ENCODE measurements around the gene TPPP3.
"Not testable (repeated sequence)": the region's sequence is repeated elsewhere in the genome, so short reads cannot be mapped to it uniquely, and the experiment has no call there.

TPPP3 gene

DNA sequence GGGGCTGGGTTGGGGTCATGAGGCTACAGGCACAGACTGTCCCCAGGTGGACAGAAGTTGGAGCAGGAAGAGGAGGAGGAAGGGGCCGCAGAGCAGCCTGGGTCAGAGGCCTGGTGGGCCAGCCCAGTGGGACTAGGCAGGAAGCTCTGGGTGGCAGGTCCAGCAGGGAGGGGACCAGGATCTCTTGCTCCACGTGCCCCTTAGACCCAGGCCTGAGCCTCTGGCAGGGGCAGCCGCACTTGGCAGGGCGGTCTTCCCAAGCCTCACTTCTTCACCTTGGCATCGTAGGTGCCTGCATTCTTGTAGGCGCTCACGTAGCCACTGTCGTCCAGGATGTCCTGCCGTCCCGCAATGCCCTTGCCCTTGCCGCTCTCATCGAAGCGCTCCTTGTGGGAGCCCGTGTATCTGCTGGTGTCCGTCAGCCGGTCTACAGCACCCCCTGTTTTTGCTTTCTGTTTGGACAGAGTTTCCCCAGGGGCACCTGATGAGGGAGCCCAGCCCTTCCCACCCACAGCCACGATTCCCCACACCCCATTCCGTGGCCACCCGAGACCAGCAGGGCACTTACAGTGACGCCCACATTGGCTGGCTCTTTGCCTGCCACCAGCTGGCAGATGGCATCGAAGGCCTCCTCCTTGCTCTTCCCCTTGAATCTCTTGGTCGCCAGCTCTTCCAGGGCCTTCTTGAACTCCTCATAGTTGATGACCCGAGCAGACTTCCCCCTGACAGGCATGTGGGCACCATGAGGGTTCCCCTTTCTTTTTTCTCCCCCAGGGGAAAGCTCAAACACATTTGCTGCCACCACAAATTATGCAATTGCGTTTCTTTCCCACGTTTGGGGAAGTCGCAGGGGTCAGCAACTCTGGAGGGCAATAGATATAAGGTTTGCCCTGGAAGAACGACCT is 3.1 kb downstream of the TPPP3 start:
- no peak for DNase-seq

DNA sequence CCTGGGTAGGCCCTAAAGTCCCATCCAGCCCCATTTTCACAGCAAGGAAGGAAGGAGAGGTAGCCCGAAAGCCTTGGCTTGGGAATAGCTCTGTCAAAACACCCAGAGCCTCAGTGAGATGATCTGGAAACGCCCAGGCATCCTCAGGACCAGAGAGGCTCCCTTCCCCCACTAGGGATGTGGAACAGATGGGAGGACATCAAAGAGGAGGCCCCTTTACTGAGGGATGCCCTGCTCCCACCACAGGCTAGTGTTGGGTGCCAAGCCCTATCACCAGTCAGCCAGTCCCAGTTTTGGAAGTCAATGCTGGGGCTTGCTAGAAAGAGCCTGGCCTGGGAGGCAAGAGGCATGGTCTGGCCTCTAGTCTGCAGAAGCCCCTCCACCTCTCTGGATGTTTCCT is 4.7 kb downstream of the TPPP3 start:
- DNase-seq, result no peak

DNA sequence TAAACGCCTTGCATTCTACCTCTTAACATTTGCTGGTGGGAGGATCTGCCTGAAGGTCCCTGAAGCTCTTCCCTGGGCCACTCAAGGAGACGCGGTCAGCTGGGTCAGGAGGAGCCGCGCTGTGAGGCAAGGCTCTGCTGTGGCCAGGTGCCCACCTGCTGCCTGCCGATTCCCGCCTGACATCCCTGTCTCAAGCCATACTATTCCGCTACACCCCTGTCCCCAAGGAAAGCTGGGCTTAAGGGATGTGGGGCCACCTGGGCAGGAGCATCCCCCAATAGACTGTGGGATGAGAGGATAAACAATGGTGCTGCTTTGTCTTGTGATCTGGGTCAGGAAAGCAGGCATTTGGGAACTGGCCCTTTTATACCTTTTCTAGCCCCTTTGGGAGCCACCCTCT is 5.1 kb downstream of the TPPP3 start:
- no peak for DNase-seq

DNA sequence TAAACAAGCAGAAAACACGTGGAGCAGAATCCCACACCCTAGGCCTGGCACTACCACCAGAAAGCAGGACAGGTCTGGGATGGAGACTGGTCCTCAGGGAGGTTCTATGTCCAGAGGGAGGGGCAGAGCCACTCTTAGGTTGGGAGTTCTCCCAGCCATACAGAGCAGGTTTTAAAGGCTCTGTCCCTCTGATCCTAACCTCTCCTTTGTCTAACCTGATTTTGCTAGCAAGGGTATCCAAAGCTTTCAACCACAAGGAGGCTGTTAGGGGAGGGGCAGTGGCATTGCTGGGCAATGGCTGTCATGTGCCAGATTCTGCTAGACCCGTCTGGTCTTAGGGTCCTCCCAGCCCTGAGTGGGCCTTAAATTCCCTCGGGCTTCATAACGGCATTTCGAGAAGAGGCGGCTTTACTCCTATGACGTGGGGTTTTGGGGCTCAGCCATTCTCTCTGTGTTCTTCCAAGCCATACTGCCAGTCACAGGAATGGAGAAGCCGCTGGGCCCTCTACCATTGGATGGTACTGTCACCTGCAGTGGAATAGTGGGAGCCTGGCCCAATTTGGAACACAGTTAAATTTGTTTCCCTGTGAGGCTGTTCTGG is 5.7 kb downstream of the TPPP3 start:
- no peak for DNase-seq

DNA sequence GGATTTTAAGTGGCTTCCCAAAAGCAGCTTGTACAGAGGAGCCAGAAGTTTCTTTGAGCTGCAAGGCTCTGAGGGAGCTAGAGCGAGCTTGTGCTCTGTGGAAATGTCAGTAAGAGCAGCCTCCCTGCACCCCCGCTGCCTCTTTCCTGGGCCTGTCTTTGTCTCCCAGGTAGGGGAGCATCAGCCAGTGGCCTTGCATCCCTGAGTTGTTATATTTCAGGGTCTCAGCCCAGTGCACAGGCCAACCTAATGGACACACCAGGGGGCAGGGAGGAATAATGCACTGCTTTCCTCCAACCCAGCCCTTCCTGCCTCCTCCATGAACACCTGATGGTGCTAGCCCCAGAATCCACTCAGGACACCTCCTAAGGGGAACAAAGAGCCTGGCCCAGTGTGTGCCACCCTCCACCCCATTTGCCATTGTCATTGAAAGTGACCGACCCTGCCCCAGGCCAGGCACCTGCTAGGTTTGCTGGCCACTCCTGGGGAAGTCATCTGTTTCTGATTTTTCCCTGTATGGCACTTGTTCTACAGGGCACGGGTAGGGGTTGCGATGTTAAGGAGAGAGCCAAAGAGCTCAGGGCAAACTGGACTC is 6.3 kb downstream of the TPPP3 start:
- DNase-seq, result no peak

DNA sequence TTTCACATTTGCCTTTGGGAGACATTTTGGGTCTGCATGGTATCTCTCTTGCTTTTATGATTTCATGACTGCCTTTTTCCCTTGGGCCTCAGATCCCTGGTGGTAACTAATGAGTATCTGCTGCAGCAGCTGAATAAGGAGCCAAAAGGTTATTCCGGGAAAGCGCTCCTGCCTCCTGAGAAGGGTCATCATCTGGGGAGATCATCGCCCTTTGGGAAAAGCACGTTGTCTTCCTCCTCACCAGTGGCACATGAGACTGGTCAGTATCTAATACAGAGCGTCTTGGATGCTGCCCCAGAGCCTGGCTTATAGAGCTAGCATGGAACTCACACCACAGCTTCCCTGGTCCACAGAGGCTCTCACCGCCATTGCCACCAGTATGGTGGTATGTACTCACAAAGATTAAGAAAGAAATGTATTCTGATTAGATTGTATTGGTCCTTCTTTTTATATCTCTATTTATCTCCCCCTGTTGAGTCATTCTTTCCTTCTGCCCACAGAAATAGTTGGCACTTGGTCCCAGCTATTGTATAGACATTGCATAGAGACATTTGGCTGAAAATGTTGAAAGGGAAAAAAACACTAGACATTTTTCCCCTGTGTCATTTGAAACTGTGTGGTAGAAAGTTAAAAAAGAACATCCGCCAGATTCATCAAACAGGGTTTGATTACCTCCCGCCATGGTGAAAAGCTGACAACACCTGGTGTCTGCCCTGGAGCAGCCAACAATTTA is 8.4 kb downstream of the TPPP3 start:
- DNase-seq, result peak in 1 of 3 experiments; percentile 44

DNA sequence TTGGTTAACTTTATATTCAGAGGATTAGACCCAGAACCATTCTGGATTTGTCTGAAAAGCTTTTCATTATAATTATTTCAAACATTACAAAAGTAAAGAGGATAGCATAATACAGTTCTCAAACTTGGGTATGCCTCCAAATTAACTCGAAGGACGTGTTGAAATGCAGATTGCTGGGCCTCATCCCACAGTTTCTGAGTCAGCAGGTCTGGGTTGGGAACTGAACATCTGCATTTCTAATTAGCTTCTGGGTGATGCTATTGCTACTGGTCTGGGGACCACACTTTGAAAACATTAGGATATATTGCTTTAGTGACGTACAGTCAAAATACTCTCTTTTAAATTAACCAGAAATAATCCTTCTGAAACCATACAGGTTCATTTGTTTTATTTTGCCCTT is 10.0 kb downstream of the TPPP3 start:
- no peak for DNase-seq

DNA sequence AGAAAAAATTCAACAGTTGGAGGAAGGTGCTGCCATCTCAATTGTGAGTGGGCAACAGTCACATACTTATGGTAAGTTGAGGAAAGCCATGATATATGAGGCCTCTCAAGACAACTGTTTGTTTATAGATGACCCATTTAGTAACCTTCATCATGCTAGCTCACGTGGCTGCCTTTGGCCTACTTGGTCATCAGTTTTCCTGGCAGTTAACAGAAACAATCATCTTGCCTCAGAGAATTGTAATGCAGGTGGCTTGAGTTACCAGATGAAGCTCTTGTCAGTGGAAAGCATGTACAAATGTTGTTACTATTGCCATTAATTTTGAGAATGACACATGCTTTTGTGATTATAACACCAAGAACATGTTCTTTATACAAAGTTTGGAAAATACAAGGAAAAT is 14.7 kb downstream of the TPPP3 start:
- DNase-seq, result no peak

DNA sequence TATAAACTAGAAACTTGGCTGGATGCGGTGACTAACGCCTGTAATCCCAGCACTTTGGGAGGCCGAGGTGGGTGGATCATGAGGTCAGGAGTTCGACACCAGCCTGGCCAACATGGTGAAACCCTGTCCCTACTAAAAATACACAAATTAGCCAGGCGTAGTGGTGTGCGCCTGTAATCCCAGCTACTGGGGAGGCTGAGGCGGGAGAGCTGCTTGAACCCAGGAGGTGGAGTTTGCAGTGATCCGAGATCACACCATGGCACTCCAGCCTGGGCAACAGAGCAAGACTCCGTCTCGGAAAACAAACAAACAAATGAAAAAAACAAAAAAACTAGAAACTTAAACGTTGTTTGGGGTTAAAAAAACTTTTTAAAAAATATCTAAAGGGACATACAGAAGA is 17.3 kb downstream of the TPPP3 start:
- not testable (repeated sequence) for DNase-seq

DNA sequence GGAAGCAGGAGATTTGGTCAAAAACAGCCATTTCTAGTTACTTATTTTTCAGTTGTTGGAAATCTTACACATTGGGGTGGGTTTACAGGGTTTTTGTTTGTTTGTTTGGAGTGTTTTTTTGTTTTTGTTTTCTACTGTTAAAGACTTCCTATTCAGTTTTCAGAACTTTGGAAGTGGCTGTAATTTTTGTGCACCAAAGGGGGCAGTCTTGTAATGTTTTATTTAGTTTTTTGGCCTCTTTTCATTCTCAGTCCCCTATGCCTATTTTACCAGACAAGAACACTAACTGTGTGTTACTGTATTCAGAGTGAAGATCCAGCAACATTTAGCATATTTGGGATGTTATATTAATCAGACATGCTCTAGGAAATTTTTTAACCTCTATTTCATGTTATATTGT is 20.6 kb downstream of the TPPP3 start:
- peak in 2 of 3 experiments; percentile 5 to 61 for DNase-seq

DNA sequence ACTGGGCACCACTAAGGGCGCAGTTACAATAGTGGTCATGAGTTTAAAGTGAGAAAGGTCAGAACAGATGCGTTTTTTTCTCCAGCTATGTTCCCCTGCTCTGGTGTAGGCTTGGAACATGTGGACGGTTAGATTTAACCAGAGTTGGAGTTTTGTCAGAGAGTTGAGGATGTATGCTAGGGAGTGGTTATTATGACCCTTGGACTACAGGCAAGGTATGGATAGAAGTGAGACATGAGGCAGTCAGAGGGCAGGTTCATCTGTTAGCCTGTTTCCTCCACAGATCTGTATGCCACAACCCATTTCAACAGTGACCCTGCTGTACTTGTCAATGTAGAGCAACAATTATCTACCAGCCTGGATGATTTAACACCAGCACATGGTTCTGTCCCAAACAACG is 22.6 kb downstream of the TPPP3 start:
- DNase-seq, result no peak

DNA sequence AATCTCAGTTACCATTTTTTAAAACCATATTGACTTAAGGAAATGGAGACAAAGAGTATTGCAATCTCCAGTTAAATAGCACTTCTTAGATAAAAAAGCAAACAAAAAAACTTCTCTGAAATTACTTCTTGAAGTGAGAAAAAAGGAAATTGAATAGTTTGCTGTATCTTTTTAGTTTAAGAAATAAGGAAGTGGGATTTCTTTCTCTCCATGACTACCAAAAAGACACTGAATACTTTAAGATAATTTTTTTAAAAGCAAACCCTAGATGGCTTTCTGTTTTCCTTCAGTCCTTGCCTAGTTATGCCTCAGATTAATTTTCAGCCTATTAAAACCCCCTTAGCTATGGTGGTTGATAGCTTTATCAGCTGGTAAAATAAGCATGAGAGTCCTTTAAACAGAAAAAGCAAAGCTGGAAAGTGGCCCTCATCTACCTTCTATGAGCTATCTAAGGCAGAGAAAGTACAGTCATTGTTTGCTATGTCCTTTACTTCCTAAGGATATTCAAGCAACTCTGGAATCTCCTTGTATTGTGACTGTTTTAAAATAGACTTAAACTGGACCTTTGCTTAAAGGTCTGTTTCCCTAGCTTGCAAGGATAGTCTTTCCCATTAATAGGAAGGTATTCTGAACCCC is 28.6 kb downstream of the TPPP3 start:
- peak in 1 of 3 experiments; percentile 29 for DNase-seq

DNA sequence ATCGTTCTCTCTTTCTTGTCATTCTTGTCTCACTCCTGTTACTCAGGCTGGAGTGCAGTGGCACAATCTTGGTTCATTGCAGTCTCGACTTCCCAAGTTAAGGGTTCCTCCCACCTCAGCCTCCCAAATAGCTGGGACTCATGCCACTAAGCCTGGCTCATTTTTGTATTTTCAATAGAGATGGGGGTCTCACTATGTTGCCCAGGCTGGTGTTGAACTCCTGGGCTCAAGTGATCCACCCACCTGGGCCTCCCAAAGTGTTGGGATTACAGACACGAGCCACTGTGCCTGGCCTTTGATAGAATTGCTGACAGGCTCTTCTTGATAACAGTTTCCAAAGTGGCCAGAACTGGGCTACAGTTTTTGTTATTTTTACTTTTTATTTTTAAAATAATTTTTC is 32.3 kb downstream of the TPPP3 start:
- no peak for DNase-seq

DNA sequence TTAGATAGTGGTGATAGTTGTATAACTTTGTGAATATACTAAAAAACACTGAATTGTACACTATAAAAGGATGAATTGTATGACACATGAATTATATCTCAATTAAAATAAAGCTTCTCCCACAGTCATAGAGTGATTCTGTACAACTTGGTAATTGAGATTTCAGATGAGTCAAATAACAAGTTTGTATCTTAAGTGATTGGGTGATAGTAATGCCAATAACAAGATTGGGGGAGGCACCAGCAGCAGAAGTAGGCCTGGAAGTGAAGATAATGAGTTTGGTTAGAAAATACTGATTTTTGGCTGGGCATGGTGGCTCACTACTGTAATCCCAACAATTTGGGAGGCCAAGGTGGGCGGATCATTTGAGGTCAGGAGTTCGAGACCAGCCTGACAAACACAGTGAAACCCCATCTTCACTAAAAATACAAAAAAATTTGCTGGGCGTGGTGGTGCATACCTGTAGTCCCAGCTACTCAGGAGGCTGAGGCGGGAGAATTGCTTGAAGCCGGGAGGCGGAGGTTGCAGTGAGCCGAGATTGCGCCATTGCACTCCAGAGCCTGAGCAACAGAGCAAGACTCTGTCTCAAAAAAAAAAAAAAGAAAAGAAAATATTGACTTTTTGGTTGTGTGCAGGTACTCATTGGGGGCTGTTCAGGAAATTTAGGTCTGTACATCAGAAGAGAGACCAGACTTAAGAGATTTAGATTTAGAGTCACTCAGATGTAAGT is 33.6 kb downstream of the TPPP3 start:
- DNase-seq, result not testable (repeated sequence)

DNA sequence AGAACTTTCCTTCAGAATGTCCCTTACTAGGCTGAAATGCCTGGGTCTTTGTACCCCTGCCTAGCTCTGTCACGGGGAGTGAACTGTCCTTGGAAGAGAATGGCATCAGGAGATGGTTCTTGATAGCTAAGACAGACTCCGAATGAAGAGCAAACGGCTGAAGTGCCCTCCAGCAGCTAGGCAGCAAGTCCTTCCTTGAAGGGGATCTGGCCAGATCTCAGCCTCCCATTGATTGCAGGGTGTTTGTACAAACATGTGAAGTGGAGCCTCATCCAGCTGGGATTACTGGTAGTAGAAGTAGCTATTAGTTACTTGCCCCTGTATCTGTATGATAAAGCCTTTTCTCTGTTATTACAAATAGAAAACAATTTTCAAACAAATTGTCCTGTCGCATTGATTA is 35.7 kb downstream of the TPPP3 start:
- DNase-seq, result peak; percentile 4 to 82 (median 61)

DNA sequence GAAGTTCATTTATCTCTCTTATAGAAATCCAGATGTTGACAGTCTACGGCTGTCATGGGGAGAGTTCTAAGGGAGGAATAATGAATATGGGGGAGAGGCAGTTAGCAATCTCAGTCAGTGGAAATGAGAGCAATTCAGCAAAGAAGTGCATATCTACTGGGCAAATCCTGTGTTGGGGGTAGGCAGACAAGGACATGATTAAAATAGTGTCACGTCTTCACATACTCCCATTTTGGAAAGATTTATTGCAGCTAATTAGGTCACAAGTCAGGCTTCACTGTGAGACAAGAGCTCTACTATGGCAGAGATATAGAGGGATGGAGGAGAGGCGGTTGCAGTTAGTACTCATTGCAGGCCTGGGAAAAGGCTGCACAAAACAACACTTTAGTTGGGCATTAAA is 36.9 kb downstream of the TPPP3 start:
- peak; percentile 21 to 74 (median 59) for DNase-seq

DNA sequence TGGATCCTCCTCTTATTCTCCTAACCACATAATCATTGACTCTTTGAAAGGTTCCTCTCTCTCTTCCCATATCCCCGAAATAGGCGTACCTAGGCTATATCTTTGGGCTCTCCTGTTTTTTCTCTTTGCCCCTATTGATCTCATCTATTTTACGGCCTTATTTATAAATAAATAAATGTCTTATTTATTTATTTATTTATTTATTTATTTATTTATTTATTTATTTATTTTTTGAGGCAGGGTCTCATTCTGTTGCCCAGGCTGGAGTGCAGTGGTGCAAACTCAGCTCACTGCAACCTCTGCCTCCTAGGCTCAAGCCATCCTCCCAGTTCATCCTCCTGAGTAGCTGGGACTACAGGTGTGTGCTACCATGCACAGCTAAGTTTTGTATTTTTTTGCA is 40.8 kb downstream of the TPPP3 start:
- not testable (repeated sequence) for DNase-seq

DNA sequence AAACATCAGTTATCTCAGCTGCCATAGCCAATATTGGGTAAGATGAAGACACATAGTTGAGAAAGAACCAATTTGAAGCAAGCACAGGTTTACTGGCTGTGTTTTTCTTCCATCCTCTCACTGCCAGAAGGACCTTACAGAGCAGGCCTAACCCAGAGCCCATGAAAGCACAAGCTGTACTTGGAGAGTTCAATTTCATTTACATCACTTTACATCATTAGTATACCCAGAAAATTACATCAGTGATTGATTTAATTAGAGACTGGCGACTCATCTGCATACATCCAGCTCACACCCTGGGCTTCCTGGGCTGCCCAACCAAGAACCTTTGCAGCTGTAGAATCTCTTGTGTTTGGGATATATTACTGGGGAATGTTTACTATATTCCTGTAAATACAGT is 43.0 kb downstream of the TPPP3 start:
- no peak for DNase-seq

DNA sequence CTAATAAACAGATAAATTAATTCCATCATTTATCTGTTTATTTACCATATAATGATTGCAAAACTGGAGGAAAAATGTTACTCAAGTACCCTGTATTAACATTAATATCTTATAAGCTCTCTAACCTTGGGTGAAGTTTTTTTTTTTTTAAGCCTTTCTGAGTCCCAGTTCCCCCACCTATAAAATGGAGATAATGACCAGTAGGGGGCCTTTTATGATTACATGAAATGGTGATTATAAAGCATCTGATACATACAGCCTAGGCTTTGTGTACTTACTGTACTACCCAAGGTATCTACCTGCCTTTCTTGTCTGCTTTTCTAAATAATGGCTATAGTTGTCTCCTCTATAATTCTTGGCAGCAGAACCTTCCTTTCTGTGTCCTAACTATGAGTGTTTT is 44.1 kb downstream of the TPPP3 start:
- DNase-seq, result peak; percentile 16 to 70 (median 48)

DNA sequence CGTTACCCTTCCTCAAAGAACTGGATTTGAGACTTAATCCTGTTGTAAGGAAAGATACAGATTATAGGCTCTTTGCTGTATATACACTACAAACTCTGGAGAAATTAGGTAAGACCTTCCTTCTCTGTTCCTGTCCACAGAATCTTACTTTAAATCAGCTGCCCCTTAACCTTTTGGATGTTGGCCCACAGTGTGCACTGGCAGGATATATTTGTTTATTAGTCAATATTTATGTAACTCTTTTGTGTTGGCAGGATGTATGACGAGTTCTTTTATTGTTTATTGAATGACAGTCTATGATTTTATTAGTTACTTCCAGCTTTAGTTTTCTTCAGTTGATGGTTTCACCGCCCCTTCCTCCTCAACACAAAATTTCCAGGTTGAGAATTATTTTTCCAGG is 47.0 kb downstream of the TPPP3 start:
- no peak for DNase-seq

DNA sequence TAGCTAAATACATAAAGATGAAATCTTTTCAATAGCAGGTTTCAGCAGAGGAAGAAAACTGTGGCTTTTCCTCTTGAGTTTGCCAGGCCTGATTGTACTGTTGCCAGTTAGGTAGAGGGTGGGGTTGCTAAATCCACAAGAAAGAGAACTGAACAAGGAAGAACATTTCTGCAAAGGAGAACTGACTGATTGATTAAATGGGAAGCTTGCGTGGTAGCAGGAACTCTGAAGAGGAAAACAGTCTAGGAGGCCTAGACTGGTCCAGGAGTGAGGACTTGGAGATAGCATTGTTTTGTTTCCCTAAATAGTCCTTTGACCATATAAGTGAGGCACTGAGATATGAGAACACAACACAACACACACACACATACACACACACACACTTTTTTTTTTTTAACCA is 47.9 kb downstream of the TPPP3 start:
- DNase-seq, result no peak

DNA sequence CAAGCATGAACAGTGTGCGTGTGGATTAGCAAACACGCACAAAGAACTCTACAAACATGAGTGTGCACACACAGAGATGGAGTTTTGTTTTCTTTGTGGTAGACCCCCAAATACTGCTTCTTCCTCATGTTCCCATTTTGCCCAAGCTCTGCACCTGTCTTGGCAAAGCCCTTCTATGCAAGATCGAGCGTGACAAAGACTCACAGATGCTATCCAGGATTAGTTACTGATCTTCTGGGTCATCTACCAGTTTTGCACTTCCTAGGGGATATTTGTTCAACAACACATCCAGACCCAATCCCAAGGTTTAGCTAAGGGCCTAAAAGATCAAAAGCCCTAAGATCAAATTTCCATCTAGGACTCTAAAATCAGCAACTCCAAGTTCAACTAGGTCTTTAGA is 50.7 kb downstream of the TPPP3 start:
- DNase-seq, result no peak
